Type B pancreatic cell (in vitro differentiated cells): Measurements from ENCODE around the gene GRIK2. TPM values are rescaled to one million over a fixed set of nuclear protein-coding genes. Genes with fewer than 3 reads are reported as not detected.

Experiments used
- DNase-seq: peaks from one replicate; pipeline ENCODE4 v3.0.0; 2021; ENCODE audit warnings: mixed read lengths; ENCODE audit not compliant: unreplicated experiment; ENCODE audit errors: extremely low spot score
- H3K27ac Mint-ChIP-seq: 2 replicates; pipeline ENCODE4 v1.8.0; 2021; ENCODE audit warnings: mild to moderate bottlenecking, mixed read lengths
- H3K27me3 Mint-ChIP-seq: 2 replicates; pipeline ENCODE4 v1.8.0; 2021; ENCODE audit warnings: mixed read lengths
- H3K36me3 Mint-ChIP-seq: 2 replicates; pipeline ENCODE4 v1.8.0; 2021; ENCODE audit warnings: mixed read lengths
- H3K4me1 Mint-ChIP-seq: one replicate; pipeline ENCODE4 v1.8.0; 2021; ENCODE audit warnings: mixed read lengths; ENCODE audit not compliant: unreplicated experiment
- H3K4me3 Mint-ChIP-seq: 2 replicates; pipeline ENCODE4 v1.8.0; 2021; ENCODE audit warnings: mild to moderate bottlenecking, mixed read lengths
- H3K9me3 Mint-ChIP-seq: 2 replicates; pipeline ENCODE4 v1.8.0; 2021; ENCODE audit warnings: mixed read lengths
- CTCF ChIP-seq: fragments of 200-600 bp; sonication (generic); conservative IDR thresholded peaks from 2 replicates; pipeline ENCODE4 v1.5.0; 2021; ENCODE audit warnings: antibody characterized with exemption, mild to moderate bottlenecking
- total RNA-seq: library from RNA; stranded (reverse); gene quantifications from 2 replicates; pipeline ENCODE4 v1.2.1, GENCODE V29; 2021; ENCODE audit warnings: low replicate concordance

GRIK2 gene
- total RNA-seq, 1 donor from 2014 or later: 4.8 TPM

GRCh38 chr6:101779051-101779844 lies 385.7 kb downstream of the GRIK2 start:
- Mint-ChIP-seq H3K27me3 (no peaks in the 10 kb centered on the region), H3K36me3 (no peaks in the 10 kb centered on the region), H3K4me3 (no peak overlapping the region), H3K27ac (no peak overlapping the region), H3K4me1 (no peaks in the 10 kb centered on the region), H3K9me3 (no peaks in the 10 kb centered on the region)
- TF ChIP-seq CTCF: no peak
- no peak for DNase-seq

- TF ChIP-seq CTCF: no peak
- H3K27ac Mint-ChIP-seq: no peak overlapping the region
- H3K9me3 Mint-ChIP-seq: no peaks in the 10 kb centered on the region
- no peak for DNase-seq
- H3K4me3 Mint-ChIP-seq: no peak overlapping the region
- H3K27me3 Mint-ChIP-seq: no peaks in the 10 kb centered on the region
- no peaks in the 10 kb centered on the region for H3K36me3 Mint-ChIP-seq
- H3K4me1 Mint-ChIP-seq: no peaks in the 10 kb centered on the region
Observed at GRCh38 chr6:101783287-101783686, 389.8 kb downstream of the GRIK2 start.

GRCh38 chr6:101784094-101784493 lies 390.6 kb downstream of the GRIK2 start:
- H3K4me3 Mint-ChIP-seq: no peak overlapping the region
- DNase-seq: no peak
- no peaks in the 10 kb centered on the region for H3K27me3 Mint-ChIP-seq
- no peaks in the 10 kb centered on the region for H3K36me3 Mint-ChIP-seq
- H3K9me3 Mint-ChIP-seq: no peaks in the 10 kb centered on the region
- TF ChIP-seq CTCF: no peak
- no peaks in the 10 kb centered on the region for H3K4me1 Mint-ChIP-seq
- no peak overlapping the region for H3K27ac Mint-ChIP-seq

DNA sequence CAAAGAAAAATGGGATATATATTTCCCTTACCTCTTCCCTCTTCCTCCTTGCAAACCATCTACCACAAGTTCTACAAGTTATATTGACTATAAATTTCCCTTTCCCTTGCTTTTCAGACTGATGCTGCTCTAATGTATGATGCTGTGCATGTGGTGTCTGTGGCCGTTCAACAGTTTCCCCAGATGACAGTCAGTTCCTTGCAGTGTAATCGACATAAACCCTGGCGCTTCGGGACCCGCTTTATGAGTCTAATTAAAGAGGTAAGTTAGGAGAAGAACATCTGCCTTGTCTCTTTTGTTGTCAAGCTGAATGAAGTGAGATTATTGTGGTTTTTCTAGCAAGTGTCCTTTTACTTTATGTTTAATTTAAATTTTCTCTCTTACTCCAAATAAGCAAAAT lies 406.0 kb downstream of the GRIK2 start:
- no peaks in the 10 kb centered on the region for H3K27me3 Mint-ChIP-seq
- no peak overlapping the region for H3K4me3 Mint-ChIP-seq
- no peak overlapping the region for H3K27ac Mint-ChIP-seq

DNA sequence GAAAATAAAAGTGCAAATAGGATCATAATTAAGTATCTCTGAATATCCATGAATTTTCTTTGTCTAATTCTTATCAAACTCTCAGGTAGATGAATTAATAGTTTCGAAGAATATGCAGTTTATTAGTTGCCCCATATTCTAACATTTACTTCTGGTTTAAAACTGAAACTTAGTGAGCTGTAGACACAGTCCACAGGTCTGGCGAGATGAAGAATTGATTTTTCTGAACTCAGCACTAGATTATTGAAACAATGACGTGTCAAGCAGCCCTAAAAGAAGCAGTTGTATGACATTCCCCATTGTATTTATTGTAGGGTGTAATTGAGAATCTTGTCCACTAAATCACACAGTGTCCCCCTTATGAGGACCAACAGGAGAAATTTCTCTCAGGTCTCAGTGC lies 407.1 kb downstream of the GRIK2 start:
- Mint-ChIP-seq H3K4me3 (no peak overlapping the region), H3K36me3 (no peaks in the 10 kb centered on the region), H3K27ac (no peak overlapping the region), H3K4me1 (no peaks in the 10 kb centered on the region), H3K9me3 (no peaks in the 10 kb centered on the region), H3K27me3 (no peaks in the 10 kb centered on the region)
- no peak for TF ChIP-seq CTCF
- DNase-seq: no peak

More for the DNA sequence above, 406.0 kb downstream of the GRIK2 start:
- Mint-ChIP-seq H3K9me3 (no peaks in the 10 kb centered on the region), H3K4me1 (no peaks in the 10 kb centered on the region), H3K36me3 (no peaks in the 10 kb centered on the region)
- no peak for DNase-seq
- no peak for TF ChIP-seq CTCF
